A673 (cell line): Measurements from ENCODE around the gene OR4D9.

Source experiments
- EZH2 ChIP-seq: fragments of 200-600 bp; sonication (generic); IDR thresholded peaks from 2 replicates; pipeline ENCODE4 v1.6.1; 2017; ENCODE audit warnings: borderline replicate concordance, low read depth, mild to moderate bottlenecking, mixed read lengths, antibody characterized with exemption, low read length; ENCODE audit not compliant: poor library complexity, severe bottlenecking
- TF ChIP-seq, protein P1 (sequence below): fragments of 300-800, 200-600 bp; sonication (generic); conservative IDR thresholded peaks from 2 replicates; pipeline ENCODE4 v1.5.1; 2017; ENCODE audit warnings: low read depth, mild to moderate bottlenecking, antibody characterized with exemption, low read length, moderate library complexity, mixed read lengths

- TF ChIP-seq, protein P1, sequence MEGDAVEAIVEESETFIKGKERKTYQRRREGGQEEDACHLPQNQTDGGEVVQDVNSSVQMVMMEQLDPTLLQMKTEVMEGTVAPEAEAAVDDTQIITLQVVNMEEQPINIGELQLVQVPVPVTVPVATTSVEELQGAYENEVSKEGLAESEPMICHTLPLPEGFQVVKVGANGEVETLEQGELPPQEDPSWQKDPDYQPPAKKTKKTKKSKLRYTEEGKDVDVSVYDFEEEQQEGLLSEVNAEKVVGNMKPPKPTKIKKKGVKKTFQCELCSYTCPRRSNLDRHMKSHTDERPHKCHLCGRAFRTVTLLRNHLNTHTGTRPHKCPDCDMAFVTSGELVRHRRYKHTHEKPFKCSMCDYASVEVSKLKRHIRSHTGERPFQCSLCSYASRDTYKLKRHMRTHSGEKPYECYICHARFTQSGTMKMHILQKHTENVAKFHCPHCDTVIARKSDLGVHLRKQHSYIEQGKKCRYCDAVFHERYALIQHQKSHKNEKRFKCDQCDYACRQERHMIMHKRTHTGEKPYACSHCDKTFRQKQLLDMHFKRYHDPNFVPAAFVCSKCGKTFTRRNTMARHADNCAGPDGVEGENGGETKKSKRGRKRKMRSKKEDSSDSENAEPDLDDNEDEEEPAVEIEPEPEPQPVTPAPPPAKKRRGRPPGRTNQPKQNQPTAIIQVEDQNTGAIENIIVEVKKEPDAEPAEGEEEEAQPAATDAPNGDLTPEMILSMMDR = no peak
- TF ChIP-seq EZH2 = no peak
Measured at GRCh38 chr11:59545179-59546020, 34.1 kb downstream of the OR4D9 start.
